ENCODE measurements around the gene TVP23A. TPM values are rescaled to one million over a fixed set of nuclear protein-coding genes. Genes with fewer than 3 reads are reported as not detected.

Gene TVP23A
- polyA plus RNA-seq, 3 donors = 0.06 to 0.17 (median 0.08) TPM

- Histone ChIP-seq H3K79me2 (ENCODE audit: insufficient read depth, low read length) (no peaks in the 10 kb centered on the region), H3K36me3 (replicated peaks in 1 of 2; ENCODE audit: control insufficient read depth in 1 of 2, insufficient read depth in 2 of 2, low read length in 2 of 2) (no peaks in the 10 kb centered on the region), H3K4me1 (ENCODE audit: control insufficient read depth in 1 of 2, insufficient read depth in 2 of 2, low read length in 2 of 2) (peaks cover 61 to 65% of the 10 kb centered on the region in 2 donors), H3K27me3 (ENCODE audit: control insufficient read depth in 2 of 2, insufficient read depth in 2 of 2, low read length in 2 of 2) (no peaks in the 10 kb centered on the region), H3K9me3 (replicated peaks in 1 of 2; ENCODE audit: control insufficient read depth in 1 of 2, insufficient read depth in 1 of 2, low read length in 2 of 2) (no peaks in the 10 kb centered on the region), H3K27ac (ENCODE audit: low read depth in 1 of 2, low read length in 2 of 2) (peak overlapping the region in 1 of 2 donors; percentile 73), H3K4me2 (replicated peaks; ENCODE audit: extremely low read depth, low read length, poor library complexity, severe bottlenecking) (no peak overlapping the region), H4K20me1 (ENCODE audit: insufficient read depth, low read length) (no peaks in the 10 kb centered on the region), H2AFZ (ENCODE audit: insufficient read depth, low read depth, low read length, poor library complexity, severe bottlenecking) (no peak overlapping the region), H3K4me3 (replicated peaks in 1 of 3; ENCODE audit: low read depth in 2 of 3, low read length in 3 of 3) (no peak overlapping the region), H3K9ac (ENCODE audit: insufficient read depth, low read length, poor library complexity, severe bottlenecking) (no peak overlapping the region)
- intact Hi-C loops (cut with micrococcal nuclease) = no loop called here
- TF ChIP-seq CTCF (IDR thresholded peaks at IDR 0.05) = no peak
- peaks cover 0 to 4% (median 1%) of the 10 kb centered on the region in 3 donors for H3K27me3 Mint-ChIP-seq (ENCODE audit: low read depth in 3 of 3)
- no peaks in the 10 kb centered on the region for H3K36me3 Mint-ChIP-seq
- peaks cover 63% of the 10 kb centered on the region for H3K4me1 Mint-ChIP-seq
- peak overlapping the region in 4 of 7 donors; percentile 30 to 87 (median 81) for H3K27ac Mint-ChIP-seq
- WGBS (ENCODE audit: insufficient coverage) = no CpG with 5 or more reads among the region's 3 CpGs
- peaks cover 0 to 2% (median 0%) of the 10 kb centered on the region in 7 donors for H3K9me3 Mint-ChIP-seq
- H3K4me3 Mint-ChIP-seq = no peak overlapping the region
- no peak for DNase-seq
These were observed 32.9 kb upstream of the TVP23A start for GRCh38 chr16:10851512-10851911.

GRCh38 chr16:10850478-10850850 is 31.9 kb upstream of the TVP23A start:
- Mint-ChIP-seq H3K27ac (no peak overlapping the region), H3K27me3 (ENCODE audit: low read depth in 3 of 3) (peaks cover 0 to 4% (median 1%) of the 10 kb centered on the region in 3 donors)
- intact Hi-C loops (cut with micrococcal nuclease) = no loop called here

More at GRCh38 chr16:10850478-10850850, 31.9 kb upstream of the TVP23A start:
- Mint-ChIP-seq H3K4me3 (no peak overlapping the region), H3K4me1 (peaks cover 73% of the 10 kb centered on the region), H3K36me3 (no peaks in the 10 kb centered on the region), H3K9me3 (peaks cover 0 to 2% (median 0%) of the 10 kb centered on the region in 7 donors)
- TF ChIP-seq CTCF (IDR thresholded peaks at IDR 0.05) = no peak
- H3K9me3 ChIP-seq (replicated peaks in 1 of 2; ENCODE audit: control insufficient read depth in 1 of 2, insufficient read depth in 1 of 2, low read length in 2 of 2) = no peaks in the 10 kb centered on the region
- H3K4me1 ChIP-seq (ENCODE audit: control insufficient read depth in 1 of 2, insufficient read depth in 2 of 2, low read length in 2 of 2) = peaks cover 70 to 76% of the 10 kb centered on the region in 2 donors
- H3K4me3 ChIP-seq (replicated peaks in 1 of 3; ENCODE audit: low read depth in 2 of 3, low read length in 3 of 3) = no peak overlapping the region
- DNase-seq = no peak
- H3K27ac ChIP-seq (ENCODE audit: low read depth in 1 of 2, low read length in 2 of 2) = no peak overlapping the region
- H3K27me3 ChIP-seq (ENCODE audit: control insufficient read depth in 2 of 2, insufficient read depth in 2 of 2, low read length in 2 of 2) = no peaks in the 10 kb centered on the region
- H2AFZ ChIP-seq (ENCODE audit: insufficient read depth, low read depth, low read length, poor library complexity, severe bottlenecking) = no peak overlapping the region
- no peaks in the 10 kb centered on the region for H3K36me3 ChIP-seq (replicated peaks in 1 of 2; ENCODE audit: control insufficient read depth in 1 of 2, insufficient read depth in 2 of 2, low read length in 2 of 2)
- no peaks in the 10 kb centered on the region for H3K79me2 ChIP-seq (ENCODE audit: insufficient read depth, low read length)
- WGBS (ENCODE audit: insufficient coverage) = no CpG with 5 or more reads among the region's 4 CpGs
- no peak overlapping the region for H3K4me2 ChIP-seq (replicated peaks; ENCODE audit: extremely low read depth, low read length, poor library complexity, severe bottlenecking)
- H4K20me1 ChIP-seq (ENCODE audit: insufficient read depth, low read length) = no peaks in the 10 kb centered on the region
- H3K9ac ChIP-seq (ENCODE audit: insufficient read depth, low read length, poor library complexity, severe bottlenecking) = no peak overlapping the region
